Choroid plexus epithelial cell (primary cell): Measurements from ENCODE around the gene NSMCE4A.
A peak's percentile ranks its signal among the peaks of the same experiment; 100 is the strongest.
"Not testable (repeated sequence)": the region's sequence is repeated elsewhere in the genome, so short reads cannot be mapped to it uniquely, and the experiment has no call there.

Experiments
- DNase-seq: peaks from one replicate; pipeline ENCODE4 v3.0.0-alpha.2; 2010; ENCODE audit warnings: low read depth
- H3K4me3 ChIP-seq: 2 replicates; pipeline ENCODE4 v1.5.1; 2011; ENCODE audit warnings: low read depth, mild to moderate bottlenecking, control low read depth, low read length, moderate library complexity
- TF ChIP-seq, protein P1 (sequence below): conservative IDR thresholded peaks from 2 replicates; pipeline ENCODE4 v1.5.1; 2011; ENCODE audit warnings: low read depth, mild to moderate bottlenecking, control low read depth, inconsistent platforms, low read length, moderate library complexity

Gene NSMCE4A

DNA sequence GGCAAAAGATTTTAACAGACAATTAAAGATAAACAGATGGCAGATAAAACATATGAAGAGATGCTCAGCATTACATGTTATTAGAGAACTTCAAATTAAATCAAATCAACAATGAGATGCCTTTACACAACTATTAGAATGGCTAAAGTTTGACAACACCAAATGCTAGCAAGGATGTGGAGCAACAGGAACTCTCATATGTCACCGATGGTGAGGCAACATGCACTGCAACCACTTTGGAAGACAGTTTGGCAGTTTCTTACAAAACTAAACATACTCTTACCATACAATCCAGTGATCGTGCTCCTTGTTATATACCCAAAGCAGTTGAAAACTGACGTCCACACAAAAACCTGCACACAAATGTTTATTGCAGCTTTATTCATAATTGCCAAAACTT, 33.5 kb downstream of the NSMCE4A start:
- no peak overlapping the region for H3K4me3 ChIP-seq
- TF ChIP-seq, protein P1, sequence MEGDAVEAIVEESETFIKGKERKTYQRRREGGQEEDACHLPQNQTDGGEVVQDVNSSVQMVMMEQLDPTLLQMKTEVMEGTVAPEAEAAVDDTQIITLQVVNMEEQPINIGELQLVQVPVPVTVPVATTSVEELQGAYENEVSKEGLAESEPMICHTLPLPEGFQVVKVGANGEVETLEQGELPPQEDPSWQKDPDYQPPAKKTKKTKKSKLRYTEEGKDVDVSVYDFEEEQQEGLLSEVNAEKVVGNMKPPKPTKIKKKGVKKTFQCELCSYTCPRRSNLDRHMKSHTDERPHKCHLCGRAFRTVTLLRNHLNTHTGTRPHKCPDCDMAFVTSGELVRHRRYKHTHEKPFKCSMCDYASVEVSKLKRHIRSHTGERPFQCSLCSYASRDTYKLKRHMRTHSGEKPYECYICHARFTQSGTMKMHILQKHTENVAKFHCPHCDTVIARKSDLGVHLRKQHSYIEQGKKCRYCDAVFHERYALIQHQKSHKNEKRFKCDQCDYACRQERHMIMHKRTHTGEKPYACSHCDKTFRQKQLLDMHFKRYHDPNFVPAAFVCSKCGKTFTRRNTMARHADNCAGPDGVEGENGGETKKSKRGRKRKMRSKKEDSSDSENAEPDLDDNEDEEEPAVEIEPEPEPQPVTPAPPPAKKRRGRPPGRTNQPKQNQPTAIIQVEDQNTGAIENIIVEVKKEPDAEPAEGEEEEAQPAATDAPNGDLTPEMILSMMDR: no peak
- no peak for DNase-seq

DNA sequence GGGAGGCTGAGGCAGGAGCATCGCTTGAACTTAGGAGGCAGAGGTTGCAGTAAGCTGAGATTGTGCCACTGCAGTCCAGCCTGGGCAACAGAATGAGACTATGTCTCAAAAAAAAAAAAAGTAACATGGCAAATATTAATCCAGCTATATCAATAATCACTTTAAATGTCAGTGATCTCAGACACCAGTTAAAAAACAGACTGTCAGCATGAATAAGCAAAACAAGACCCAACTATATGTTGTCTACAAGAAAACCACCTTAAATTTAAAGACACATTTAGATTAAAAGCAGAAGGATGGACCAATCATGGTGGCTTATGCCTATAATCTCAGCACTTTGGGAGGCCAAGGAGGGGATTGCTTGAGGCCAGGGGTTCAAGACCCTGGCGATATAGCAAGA, 38.7 kb downstream of the NSMCE4A start:
- TF ChIP-seq, protein P1: no peak
- no peak for DNase-seq
- no peak overlapping the region for H3K4me3 ChIP-seq

DNA sequence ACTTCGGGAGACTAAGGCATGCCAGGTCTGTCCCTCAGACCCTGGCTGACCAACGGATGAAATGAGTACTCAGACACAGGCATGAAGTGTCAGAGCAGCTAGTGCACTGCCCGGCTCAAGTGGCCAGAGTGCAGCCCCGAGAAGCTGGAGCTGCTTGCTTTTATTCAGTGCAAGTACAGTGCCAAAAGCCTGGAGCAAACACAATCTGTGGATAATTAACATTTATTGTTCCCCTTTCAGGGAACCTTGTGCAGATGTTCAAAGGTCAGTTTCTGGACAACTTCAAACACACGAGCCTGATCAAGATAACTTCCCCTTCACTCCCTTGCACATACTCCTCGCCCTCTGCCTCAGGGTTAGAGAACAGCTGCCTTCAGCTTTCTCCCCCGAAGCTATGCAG, 39.3 kb downstream of the NSMCE4A start:
- DNase-seq: no peak
- TF ChIP-seq, protein P1: no peak

DNA sequence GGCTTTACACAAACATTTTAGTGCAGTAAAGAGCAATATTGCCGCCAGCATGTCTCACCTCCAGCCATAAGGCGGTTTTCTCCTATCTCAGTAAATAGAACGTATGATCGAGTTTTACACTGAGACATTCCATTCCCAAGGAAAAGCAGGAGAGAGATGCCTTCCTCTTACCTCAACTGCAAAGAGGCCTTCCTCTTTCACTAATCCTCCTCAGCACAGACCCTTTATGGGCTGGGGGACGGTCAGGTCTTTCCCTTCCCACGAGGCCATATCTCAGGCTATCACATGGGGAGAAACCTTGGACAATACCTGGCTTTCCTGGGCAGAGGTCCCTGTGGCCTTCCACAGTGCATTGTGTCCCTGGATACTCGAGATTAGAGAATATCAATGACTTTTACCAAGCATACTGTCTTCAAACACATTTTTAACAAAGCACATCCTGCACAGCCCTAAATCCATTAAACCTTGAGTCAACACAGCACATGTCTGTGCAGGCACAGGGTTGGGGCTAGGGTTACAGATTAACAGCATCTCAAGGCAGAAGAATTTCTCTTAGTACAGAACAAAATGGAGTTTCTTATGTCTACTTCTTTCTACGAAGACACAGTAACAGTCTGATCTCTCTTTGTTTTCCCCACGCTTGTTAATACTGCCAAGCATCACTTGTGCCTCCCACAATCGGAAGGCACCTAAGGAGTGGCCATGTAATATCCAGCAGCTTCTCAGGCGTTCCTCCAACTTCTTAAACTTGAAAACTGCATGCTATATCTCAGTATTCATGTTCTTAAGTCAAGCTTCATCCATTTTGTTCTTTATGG, 44.5 kb downstream of the NSMCE4A start:
- not testable (repeated sequence) for DNase-seq, H3K4me3 ChIP-seq

More for the DNA sequence above, 39.3 kb downstream of the NSMCE4A start:
- no peak overlapping the region for H3K4me3 ChIP-seq

DNA sequence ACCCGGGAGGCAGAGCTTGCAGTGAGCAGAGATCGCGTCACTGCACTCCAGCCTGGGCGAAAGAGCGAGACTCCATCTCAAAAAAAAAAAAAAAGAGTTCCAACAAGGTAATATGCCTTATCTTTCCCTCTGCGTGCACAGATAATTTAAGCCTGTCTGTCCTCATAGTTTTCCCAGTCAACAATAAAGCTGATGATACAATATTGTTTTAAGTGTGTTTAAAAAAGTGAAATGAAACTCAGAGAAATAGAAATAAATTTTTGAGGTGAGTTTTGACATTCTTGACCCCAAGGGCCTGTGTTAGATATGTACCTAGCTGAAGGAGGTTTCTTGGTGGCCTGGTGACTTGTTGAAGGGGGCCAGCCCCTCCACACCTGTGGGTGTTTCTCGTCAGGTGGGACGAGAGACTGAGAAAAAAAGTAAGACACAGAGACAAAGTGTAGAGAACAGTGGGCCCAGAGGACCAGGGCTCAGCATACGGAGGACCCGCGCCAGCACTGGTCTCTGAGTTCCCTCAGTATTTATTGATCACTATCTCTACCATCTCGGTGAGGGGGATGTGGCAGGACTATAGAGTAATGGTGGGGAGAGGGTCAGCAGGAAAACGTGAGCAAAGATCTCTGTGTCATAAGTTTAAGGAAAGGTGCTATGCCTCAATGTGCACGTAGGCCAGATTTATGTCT, 45.3 kb downstream of the NSMCE4A start:
- not testable (repeated sequence) for H3K4me3 ChIP-seq, DNase-seq

DNA sequence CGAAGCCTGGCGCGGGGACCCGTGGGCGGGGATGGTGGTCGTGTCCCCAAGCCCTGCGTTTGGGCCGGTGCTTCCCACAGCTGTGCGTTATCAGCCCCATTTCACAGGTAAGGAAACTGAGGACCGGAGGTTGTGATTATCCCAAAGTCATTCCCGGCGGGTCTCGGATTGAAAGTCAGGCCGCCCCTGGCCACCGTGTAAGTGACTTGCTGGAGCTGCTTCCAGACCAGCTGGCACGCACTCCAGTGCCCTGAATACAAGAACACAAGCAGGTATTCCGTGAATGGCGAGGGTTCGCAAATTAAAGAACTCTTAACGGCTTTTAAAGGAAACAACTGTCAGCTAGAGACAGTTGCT, 46.5 kb downstream of the NSMCE4A start:
- TF ChIP-seq, protein P1: no peak
- peak overlapping the region; percentile 90 for H3K4me3 ChIP-seq
- peak; percentile 26 for DNase-seq

DNA sequence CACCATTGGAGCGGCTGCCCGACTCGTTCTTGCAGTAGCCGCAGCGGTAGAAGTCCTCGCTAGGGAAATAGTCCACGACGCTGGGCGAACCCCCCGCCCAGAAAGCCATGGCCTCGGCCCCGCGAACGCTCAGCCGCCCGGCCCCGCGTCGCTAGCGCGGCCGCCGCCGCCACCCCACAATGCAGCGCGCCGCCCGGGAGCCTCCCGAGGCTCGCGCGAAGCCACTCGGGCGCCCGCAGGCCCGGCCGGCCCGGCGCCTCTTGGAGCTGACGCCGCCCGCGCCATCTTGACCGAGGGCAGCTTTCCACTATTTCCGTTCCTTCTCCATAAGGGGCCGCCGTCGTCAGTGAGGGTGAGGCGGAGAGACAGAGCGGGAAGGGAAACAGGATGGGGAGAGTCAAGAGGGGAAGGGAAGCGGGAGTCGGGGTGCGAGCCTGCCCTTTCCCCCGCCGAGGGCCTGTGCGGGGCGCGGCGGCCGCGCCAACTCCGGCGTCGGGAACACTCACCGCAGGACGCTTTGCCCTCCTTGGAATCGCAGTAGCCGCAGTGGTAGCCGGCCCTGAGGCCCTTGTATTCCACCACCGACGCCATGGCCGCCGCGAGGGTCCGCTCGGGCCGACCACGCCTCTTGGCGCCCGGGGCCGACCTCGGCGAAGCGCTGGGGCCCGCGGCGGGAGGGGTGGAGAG, 47.0 kb downstream of the NSMCE4A start, which contains the start of gene ATE1:
TSS of gene ATE1 (minus strand) at position 191 of the 687 bp plus-strand sequence. CDS start at position 109, 82 bp downstream.
- peak within 1 kb of the TSS; percentile 90 for H3K4me3 ChIP-seq
- TF ChIP-seq, protein P1: peak; percentile 30
- DNase-seq: peak; percentile 93
